Loucy (cell line): ENCODE measurements around the gene COL23A1.

Experiments
- CTCF ChIP-seq: fragments of 200-600 bp; sonication (generic); conservative IDR thresholded peaks from 2 replicates; pipeline ENCODE4 v1.5.1; 2014; ENCODE audit warnings: mild to moderate bottlenecking, antibody characterized with exemption, low read length
- EZH2phosphoT487 ChIP-seq: fragments of 200-600 bp; IDR thresholded peaks from 2 replicates; pipeline ENCODE4 v1.6.1; 2018; ENCODE audit warnings: antibody characterized with exemption, mild to moderate bottlenecking, moderate library complexity, borderline replicate concordance

- TF ChIP-seq CTCF (no peak), EZH2phosphoT487 (no peak)
These were observed 388.3 kb downstream of the COL23A1 start for GRCh38 chr5:178201927-178202235.
